ENCODE measurements around the gene DZANK1. TPM values are rescaled to one million over a fixed set of nuclear protein-coding genes. Genes with fewer than 3 reads are reported as not detected.
"Not testable (repeated sequence)": the region's sequence is repeated elsewhere in the genome, so short reads cannot be mapped to it uniquely, and the experiment has no call there.

Gene DZANK1
- polyA plus RNA-seq, 6 donors from 2014 or later = 0.65 to 1.7 (median 1.1) TPM

DNA sequence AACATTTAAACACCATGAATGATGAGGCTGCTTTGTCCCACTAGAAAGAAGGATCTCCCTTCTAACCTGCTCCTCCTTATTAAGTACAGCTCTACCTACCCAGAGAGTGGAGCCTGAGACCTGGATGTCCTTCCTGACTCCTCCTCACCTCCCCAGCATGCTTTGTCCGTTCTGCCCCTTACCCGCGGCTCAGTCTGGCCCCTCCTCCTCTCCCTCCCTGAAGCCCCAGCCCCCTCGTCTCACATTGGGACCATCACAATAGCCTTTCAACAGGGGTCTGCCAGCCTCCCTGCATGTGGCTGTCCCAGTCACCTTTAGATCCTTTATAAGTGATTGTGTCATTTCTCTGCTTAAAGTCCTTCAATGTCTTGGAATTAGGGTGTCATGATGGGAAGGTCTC lies 72.5 kb downstream of the DZANK1 start:
- DNase-seq (no peak), ATAC-seq (ENCODE audit: low read depth in 2 of 2) (no peak)
- Mint-ChIP-seq H3K4me3 (peak overlapping the region in 1 of 8 donors; percentile 47), H3K27me3 (no peaks in the 10 kb centered on the region), H3K4me1 (peaks cover 0 to 4% (median 3%) of the 10 kb centered on the region in 3 donors), H3K9me3 (no peaks in the 10 kb centered on the region), H3K36me3 (peaks cover 0 to 7% of the 10 kb centered on the region in 2 donors), H3K27ac (peak overlapping the region in 1 of 6 donors; percentile 76)

DNA sequence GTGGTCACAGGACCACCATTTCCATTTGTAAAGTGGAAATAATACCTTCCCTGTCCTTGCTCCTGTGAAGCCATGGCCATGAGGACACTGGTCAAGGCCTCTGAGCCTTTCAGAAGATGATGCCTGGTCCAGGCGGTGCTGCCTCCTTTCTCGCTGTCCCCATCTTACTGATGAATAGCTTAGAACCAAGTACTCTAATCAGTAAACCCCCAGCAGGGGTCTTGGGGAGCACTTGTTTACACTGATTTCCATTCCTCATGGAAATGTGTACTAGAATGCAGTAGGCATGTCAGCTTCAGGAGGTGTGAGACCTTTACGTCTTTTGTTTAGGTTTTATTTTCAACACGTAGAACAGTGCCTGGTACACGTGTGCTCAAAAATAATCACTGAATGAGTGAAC lies 75.1 kb downstream of the DZANK1 start:
- H3K4me1 Mint-ChIP-seq = peaks cover 0 to 4% (median 3%) of the 10 kb centered on the region in 3 donors
- DNase-seq = no peak
- H3K27me3 Mint-ChIP-seq = no peaks in the 10 kb centered on the region
- ATAC-seq (ENCODE audit: low read depth in 2 of 2) = no peak
- no peaks in the 10 kb centered on the region for H3K9me3 Mint-ChIP-seq
- H3K4me3 Mint-ChIP-seq = no peak overlapping the region
- peaks cover 7% of the 10 kb centered on the region in 2 donors for H3K36me3 Mint-ChIP-seq
- no peak overlapping the region for H3K27ac Mint-ChIP-seq

- no peaks in the 10 kb centered on the region for H3K4me1 Mint-ChIP-seq
- peaks cover 7% of the 10 kb centered on the region in 2 donors for H3K36me3 Mint-ChIP-seq
- DNase-seq (no peak), ATAC-seq (ENCODE audit: low read depth in 2 of 2) (no peak)
- H3K4me3 Mint-ChIP-seq = no peak overlapping the region
- peak overlapping the region in 1 of 6 donors; percentile 84 for H3K27ac Mint-ChIP-seq
- no peaks in the 10 kb centered on the region for H3K27me3 Mint-ChIP-seq
- no peaks in the 10 kb centered on the region for H3K9me3 Mint-ChIP-seq
These were observed 76.6 kb downstream of the DZANK1 start for GRCh38 chr20:18390201-18390600.

DNA sequence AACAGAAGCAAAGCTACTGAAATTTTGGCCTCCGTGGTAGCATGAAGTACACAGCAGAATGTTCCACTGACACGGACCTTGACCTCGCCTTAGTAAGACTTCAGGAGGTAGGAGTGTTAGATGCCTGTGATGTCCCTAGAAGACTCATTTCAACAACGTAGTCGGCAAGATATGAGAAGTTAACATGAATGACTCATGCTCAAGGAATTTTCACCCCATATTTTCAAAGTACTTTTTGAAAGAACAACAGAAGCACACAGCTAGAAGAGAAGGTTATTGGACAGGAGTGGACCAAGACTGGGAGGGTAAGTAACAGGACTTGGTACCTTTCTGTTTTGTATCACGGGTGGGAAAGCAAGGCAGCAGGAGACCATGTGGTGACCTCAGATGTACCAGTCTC lies 78.0 kb downstream of the DZANK1 start:
- Mint-ChIP-seq H3K4me1 (no peaks in the 10 kb centered on the region), H3K27ac (peak overlapping the region in 1 of 6 donors; percentile 1), H3K9me3 (no peaks in the 10 kb centered on the region), H3K27me3 (no peaks in the 10 kb centered on the region), H3K36me3 (peaks cover 7% of the 10 kb centered on the region in 2 donors), H3K4me3 (no peak overlapping the region)
- no peak for ATAC-seq (ENCODE audit: low read depth in 2 of 2)
- no peak for DNase-seq

DNA sequence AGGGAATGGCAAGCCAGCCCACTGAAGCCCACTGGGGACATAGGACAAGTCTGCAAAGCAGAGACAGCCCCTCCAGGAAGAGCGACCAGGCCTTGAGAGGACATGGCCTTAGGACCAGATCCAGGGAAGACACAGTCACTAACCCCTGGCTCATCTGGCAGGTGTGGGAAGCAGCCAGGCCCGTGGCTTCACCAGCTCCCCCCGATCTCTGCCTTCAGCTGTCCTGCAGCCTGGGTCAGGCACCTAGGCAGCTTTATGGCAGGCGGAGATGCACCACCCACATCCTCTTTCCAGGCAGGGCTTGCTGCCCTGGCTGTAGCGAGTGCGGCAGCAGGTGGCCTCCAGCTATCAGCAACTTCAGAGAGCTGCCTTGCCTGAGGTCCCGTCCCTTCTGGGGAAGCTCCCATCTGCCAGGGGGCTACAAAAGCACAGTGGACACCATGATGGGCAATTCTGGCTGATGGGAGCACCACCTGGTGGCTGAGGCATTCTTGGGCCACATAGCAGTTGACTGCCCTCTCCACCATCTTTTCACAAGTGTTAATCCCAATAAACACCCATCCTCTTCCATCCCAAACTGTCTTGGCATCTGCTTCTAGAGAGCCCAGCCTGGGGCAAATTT lies 85.8 kb downstream of the DZANK1 start:
- H3K4me1 Mint-ChIP-seq = peaks cover 0 to 6% (median 0%) of the 10 kb centered on the region in 3 donors
- no peak overlapping the region for H3K27ac Mint-ChIP-seq
- H3K4me3 Mint-ChIP-seq = no peak overlapping the region
- no peaks in the 10 kb centered on the region for H3K36me3 Mint-ChIP-seq
- peaks cover 0 to 7% (median 0%) of the 10 kb centered on the region in 3 donors for H3K27me3 Mint-ChIP-seq
- ATAC-seq (ENCODE audit: low read depth in 2 of 2) = no peak
- DNase-seq = no peak
- no peaks in the 10 kb centered on the region for H3K9me3 Mint-ChIP-seq

DNA sequence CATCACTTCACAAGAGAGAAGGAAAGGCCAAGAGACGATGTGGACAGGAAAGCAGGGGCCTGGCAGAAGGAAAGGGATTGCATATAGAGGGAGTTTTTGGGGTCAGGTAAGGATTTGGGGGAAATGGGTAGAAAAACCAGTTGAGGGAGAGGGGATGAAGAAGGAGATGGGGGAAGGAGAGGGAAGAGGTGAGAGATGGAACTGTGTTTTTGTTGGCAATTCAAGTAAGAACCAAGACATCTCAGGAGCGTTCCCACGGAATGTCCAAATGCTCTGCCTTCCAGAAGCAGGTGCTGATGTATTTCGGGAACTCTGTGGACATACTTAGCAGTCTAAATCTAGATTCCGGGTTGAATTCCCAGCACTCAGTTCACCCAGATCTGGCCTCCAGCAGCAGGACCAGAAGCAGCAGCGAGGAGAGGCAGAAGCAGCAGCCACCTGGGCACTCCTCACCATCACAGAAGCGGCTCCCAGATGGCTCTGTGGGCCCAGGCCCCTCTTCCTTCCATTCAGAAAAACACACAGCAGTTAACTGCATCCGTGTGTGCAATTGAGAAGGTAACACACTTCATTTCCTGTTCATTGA lies 88.8 kb downstream of the DZANK1 start:
- no peaks in the 10 kb centered on the region for H3K9me3 Mint-ChIP-seq
- H3K36me3 Mint-ChIP-seq = no peaks in the 10 kb centered on the region
- peaks cover 0 to 6% (median 0%) of the 10 kb centered on the region in 3 donors for H3K4me1 Mint-ChIP-seq
- no peak overlapping the region for H3K27ac Mint-ChIP-seq
- ATAC-seq (ENCODE audit: low read depth in 2 of 2) (no peak), DNase-seq (no peak)
- H3K27me3 Mint-ChIP-seq = peaks cover 0 to 7% (median 0%) of the 10 kb centered on the region in 3 donors
- no peak overlapping the region for H3K4me3 Mint-ChIP-seq

- not testable (repeated sequence) for H3K27ac Mint-ChIP-seq; H3K36me3 Mint-ChIP-seq; H3K9me3 Mint-ChIP-seq; H3K4me3 Mint-ChIP-seq; ATAC-seq (ENCODE audit: low read depth in 2 of 2); H3K4me1 Mint-ChIP-seq; DNase-seq
- H3K27me3 Mint-ChIP-seq = peaks cover 0 to 14% (median 13%) of the 10 kb centered on the region in 3 donors
These were observed 91.3 kb downstream of the DZANK1 start for GRCh38 chr20:18375551-18375950.

DNA sequence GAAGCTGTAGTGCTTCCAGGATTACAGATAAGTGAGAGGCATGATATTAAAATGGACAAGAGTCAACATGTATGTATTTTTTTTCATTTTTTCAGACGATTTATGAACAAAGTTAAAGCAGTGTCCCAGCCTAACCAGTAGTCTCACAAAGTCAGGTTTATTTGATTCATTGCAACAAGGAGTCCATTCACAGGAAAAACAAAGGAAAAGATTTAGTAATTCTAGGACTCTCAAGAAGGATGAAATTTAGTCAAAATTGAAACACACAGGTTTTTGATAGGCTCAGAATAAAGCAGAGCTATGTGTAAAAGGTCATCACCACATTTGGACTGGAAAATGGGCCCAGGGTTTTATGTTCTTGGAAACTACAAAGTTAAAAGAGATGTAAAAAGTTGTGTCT lies 94.5 kb downstream of the DZANK1 start:
- no peak for DNase-seq
- no peak overlapping the region for H3K4me3 Mint-ChIP-seq
- peaks cover 0 to 9% (median 1%) of the 10 kb centered on the region in 7 donors for H3K9me3 Mint-ChIP-seq

GRCh38 chr20:18364768-18365167 lies 102.1 kb downstream of the DZANK1 start:
- no peak overlapping the region for H3K27ac Mint-ChIP-seq
- no peak for DNase-seq
- H3K4me1 Mint-ChIP-seq = no peaks in the 10 kb centered on the region
- no peak for ATAC-seq (ENCODE audit: low read depth in 2 of 2)
- H3K36me3 Mint-ChIP-seq = no peaks in the 10 kb centered on the region
- H3K27me3 Mint-ChIP-seq = peaks cover 16 to 36% (median 24%) of the 10 kb centered on the region in 3 donors
- peak overlapping the region in 1 of 8 donors; percentile 2 for H3K4me3 Mint-ChIP-seq
- peaks cover 0 to 7% (median 0%) of the 10 kb centered on the region in 7 donors for H3K9me3 Mint-ChIP-seq

More for the DNA sequence above, 94.5 kb downstream of the DZANK1 start:
- Mint-ChIP-seq H3K36me3 (no peaks in the 10 kb centered on the region), H3K27me3 (peaks cover 8 to 24% (median 15%) of the 10 kb centered on the region in 3 donors), H3K4me1 (no peaks in the 10 kb centered on the region), H3K27ac (no peak overlapping the region)
- no peak for ATAC-seq (ENCODE audit: low read depth in 2 of 2)

GRCh38 chr20:18363708-18364107 lies 103.1 kb downstream of the DZANK1 start:
- ATAC-seq (ENCODE audit: low read depth in 2 of 2) = no peak
- no peaks in the 10 kb centered on the region for H3K36me3 Mint-ChIP-seq
- H3K9me3 Mint-ChIP-seq = peaks cover 0 to under 1% (median 0%) of the 10 kb centered on the region in 7 donors
- no peak overlapping the region for H3K4me3 Mint-ChIP-seq
- no peaks in the 10 kb centered on the region for H3K4me1 Mint-ChIP-seq
- H3K27ac Mint-ChIP-seq = no peak overlapping the region
- DNase-seq = no peak
- H3K27me3 Mint-ChIP-seq = peaks cover 18 to 26% (median 21%) of the 10 kb centered on the region in 3 donors

GRCh38 chr20:18362916-18363315 lies 103.9 kb downstream of the DZANK1 start:
- Mint-ChIP-seq H3K36me3 (no peaks in the 10 kb centered on the region), H3K27ac (no peak overlapping the region), H3K9me3 (no peaks in the 10 kb centered on the region), H3K4me1 (no peaks in the 10 kb centered on the region), H3K27me3 (peaks cover 16 to 30% (median 26%) of the 10 kb centered on the region in 3 donors), H3K4me3 (no peak overlapping the region)
- ATAC-seq (ENCODE audit: low read depth in 2 of 2) (no peak), DNase-seq (no peak)

DNA sequence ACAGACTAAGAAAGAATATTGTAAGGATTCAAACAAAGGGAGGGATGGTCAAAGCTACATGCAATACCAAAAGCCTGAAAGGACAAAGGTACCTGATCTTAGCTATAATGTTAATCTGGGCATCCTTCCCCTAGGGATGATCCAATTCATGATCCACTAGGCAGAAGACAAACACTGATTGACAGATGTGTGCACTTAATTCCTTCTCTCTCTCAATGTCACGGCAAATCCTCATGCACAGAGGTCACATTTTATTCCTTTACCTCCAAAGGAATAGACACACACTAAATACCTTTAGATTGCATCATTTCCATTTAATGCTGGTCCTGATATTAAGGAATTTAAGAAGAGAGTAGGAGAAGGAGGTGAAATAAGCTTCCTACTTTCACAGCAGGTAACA lies 105.2 kb downstream of the DZANK1 start:
- DNase-seq (no peak), ATAC-seq (ENCODE audit: low read depth in 2 of 2) (no peak)
- no peaks in the 10 kb centered on the region for H3K36me3 Mint-ChIP-seq
- H3K9me3 Mint-ChIP-seq = no peaks in the 10 kb centered on the region
- no peaks in the 10 kb centered on the region for H3K4me1 Mint-ChIP-seq
- no peak overlapping the region for H3K27ac Mint-ChIP-seq
- peaks cover 10 to 37% (median 31%) of the 10 kb centered on the region in 3 donors for H3K27me3 Mint-ChIP-seq
- no peak overlapping the region for H3K4me3 Mint-ChIP-seq

DNA sequence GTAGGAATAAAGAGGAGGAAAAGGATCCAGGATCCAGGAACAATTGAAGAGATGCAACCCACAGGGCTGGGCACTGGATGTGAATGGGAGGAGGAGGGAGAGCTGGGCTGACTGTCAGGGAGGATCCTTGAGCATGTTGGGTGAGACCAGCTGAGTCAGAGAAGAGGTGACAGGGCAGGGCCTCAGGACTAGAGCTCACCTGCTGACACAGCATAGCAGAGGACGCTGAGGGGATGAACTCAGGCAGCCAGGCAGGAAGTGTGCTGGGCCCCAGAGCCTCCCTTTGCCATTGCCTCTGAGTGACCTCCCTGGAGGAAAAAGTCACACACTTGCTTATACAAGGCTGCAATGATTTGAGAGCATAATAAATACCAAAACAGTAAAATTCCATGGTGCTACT lies 106.2 kb downstream of the DZANK1 start:
- no peaks in the 10 kb centered on the region for H3K4me1 Mint-ChIP-seq

GRCh38 chr20:18359854-18360253 lies 107.0 kb downstream of the DZANK1 start:
- Mint-ChIP-seq H3K9me3 (peaks cover 2 to 11% (median 3%) of the 10 kb centered on the region in 7 donors), H3K4me3 (no peak overlapping the region), H3K4me1 (no peaks in the 10 kb centered on the region), H3K36me3 (peaks cover 0 to 5% of the 10 kb centered on the region in 2 donors), H3K27me3 (peaks cover 10 to 46% (median 33%) of the 10 kb centered on the region in 3 donors), H3K27ac (no peak overlapping the region)
- no peak for DNase-seq
- no peak for ATAC-seq (ENCODE audit: low read depth in 2 of 2)

More for the DNA sequence above, 106.2 kb downstream of the DZANK1 start:
- peaks cover 8 to 38% (median 31%) of the 10 kb centered on the region in 3 donors for H3K27me3 Mint-ChIP-seq
- H3K4me3 Mint-ChIP-seq = peak overlapping the region in 1 of 8 donors; percentile 7
- ATAC-seq (ENCODE audit: low read depth in 2 of 2) (no peak), DNase-seq (no peak)
- H3K9me3 Mint-ChIP-seq = peaks cover 0 to 4% (median under 1%) of the 10 kb centered on the region in 7 donors
- H3K27ac Mint-ChIP-seq = no peak overlapping the region
- H3K36me3 Mint-ChIP-seq = no peaks in the 10 kb centered on the region
